ENCODE results near the gene BBOX1.

- TF ChIP-seq FOXM1 (IDR thresholded peaks at IDR 0.05; ENCODE audit: borderline replicate concordance, low read depth) (no peak), RAD21 (IDR thresholded peaks at IDR 0.05; ENCODE audit: low read depth) (no peak), TAF1 (IDR thresholded peaks at IDR 0.05; ENCODE audit: low read depth) (no peak), REST (IDR thresholded peaks at IDR 0.05; ENCODE audit: low read depth) (no peak), YY1 (IDR thresholded peaks at IDR 0.05; ENCODE audit: low read depth) (no peak), CEBPB (IDR thresholded peaks at IDR 0.05) (no peak), EP300 (IDR thresholded peaks at IDR 0.05; ENCODE audit: borderline replicate concordance) (no peak), TEAD4 (IDR thresholded peaks at IDR 0.05) (no peak), NFIC (IDR thresholded peaks at IDR 0.05) (no peak), USF1 (IDR thresholded peaks at IDR 0.05) (no peak), EGR1 (IDR thresholded peaks at IDR 0.05) (no peak), MAX (IDR thresholded peaks at IDR 0.05) (no peak), CREB1 (IDR thresholded peaks at IDR 0.05; ENCODE audit: low read depth) (no peak)
Measured at GRCh38 chr11:27118949-27119348, 78.3 kb downstream of the BBOX1 start.

Measured in Ishikawa (cell line).